Fibroblast of lung (primary cell): ENCODE measurements around the gene TPMT. TPM values are rescaled to one million over a fixed set of nuclear protein-coding genes. Genes with fewer than 3 reads are reported as not detected.

Experiments used
- DNase-seq, 2 donors: peaks; one replicate each; pipeline versions ENCODE4 v3.0.0 to v3.0.0-alpha.2; 2010; ENCODE audit warnings: low read depth in 2 of 2
- H2AFZ ChIP-seq: 2 replicates; pipeline ENCODE4 v1.5.1; 2012; ENCODE audit warnings: low read length, control low read depth, inconsistent platforms
- H3K27ac ChIP-seq: 2 replicates; pipeline ENCODE4 v1.5.1; 2011; ENCODE audit warnings: low read length, control low read depth; ENCODE audit not compliant: insufficient read depth
- H3K27me3 ChIP-seq: 2 replicates; pipeline ENCODE4 v1.5.1; 2011; ENCODE audit warnings: mild to moderate bottlenecking, low read length; ENCODE audit not compliant: control insufficient read depth, insufficient read depth
- H3K36me3 ChIP-seq: 2 replicates; pipeline ENCODE4 v1.5.1; 2011; ENCODE audit warnings: low read length; ENCODE audit not compliant: control insufficient read depth, insufficient read depth
- H3K4me1 ChIP-seq: 2 replicates; pipeline ENCODE4 v1.5.1; 2011; ENCODE audit warnings: low read length; ENCODE audit not compliant: control insufficient read depth, insufficient read depth; ENCODE audit errors: extremely low read depth
- H3K4me2 ChIP-seq: 2 replicates; pipeline ENCODE4 v1.5.1; 2011; ENCODE audit warnings: low read length, control low read depth; ENCODE audit not compliant: insufficient read depth; ENCODE audit errors: extremely low read depth
- H3K4me3 ChIP-seq, 4 experiments: fragments of 200-600 bp in 1 of 4; sonication (generic) in 1 of 4; replicated peaks in 1 of 4; 2 replicates each; pipeline ENCODE4 v1.5.1; 2011 to 2016; ENCODE audit warnings: low read length in 4 of 4, low read depth in 3 of 4, mild to moderate bottlenecking in 3 of 4, control low read depth in 2 of 4, inconsistent platforms in 1 of 4, mixed read lengths in 1 of 4; ENCODE audit not compliant: insufficient read depth in 1 of 4; ENCODE audit errors: control extremely low read depth in 1 of 4
- H3K79me2 ChIP-seq: 2 replicates; pipeline ENCODE4 v1.5.1; 2012; ENCODE audit warnings: mild to moderate bottlenecking, low read length, inconsistent platforms; ENCODE audit not compliant: control insufficient read depth, insufficient read depth
- H3K9ac ChIP-seq: 2 replicates; pipeline ENCODE4 v1.5.1; 2011; ENCODE audit warnings: mild to moderate bottlenecking, low read length, control low read depth; ENCODE audit not compliant: insufficient read depth
- H3K9me3 ChIP-seq: 2 replicates; pipeline ENCODE4 v1.5.1; 2012; ENCODE audit warnings: low read depth, low read length; ENCODE audit not compliant: control insufficient read depth, insufficient read depth
- H4K20me1 ChIP-seq: 2 replicates; pipeline ENCODE4 v1.5.1; 2011; ENCODE audit warnings: low read length; ENCODE audit not compliant: control insufficient read depth, insufficient read depth; ENCODE audit errors: extremely low read depth
- EZH2 ChIP-seq: IDR thresholded peaks from 2 replicates; pipeline ENCODE4 v1.5.1; 2012; ENCODE audit warnings: low read length, control low read depth, mild to moderate bottlenecking; ENCODE audit errors: missing control alignments
- polyA plus RNA-seq, 2 donors: library from polyadenylated mRNA; depleted of rRNA in 1 of 2; stranded (reverse) in 1 of 2; unstranded in 1 of 2; fragments of >200 nt; gene quantifications; 2 replicates each; pipeline ENCODE4 v1.2.1, GENCODE V29; 2011 to 2012; ENCODE audit warnings: missing spikeins in 1 of 2
- total RNA-seq: library from RNA; depleted of rRNA; stranded (reverse); fragments of >200 nt; gene quantifications from 2 replicates; pipeline ENCODE4 v1.2.1, GENCODE V29; 2014
- TF ChIP-seq, protein P1 (sequence below), 2 donors: IDR thresholded peaks in 1 of 2; conservative IDR thresholded peaks in 1 of 2; 1 replicate in 1 of 2; 2 replicates in 1 of 2; pipeline ENCODE4 v1.5.1; 2011 to 2012; ENCODE audit warnings: low read length in 2 of 2, control low read depth in 1 of 2, inconsistent platforms in 1 of 2, low read depth in 1 of 2, mild to moderate bottlenecking in 1 of 2

TPMT gene
- total and polyA plus RNA-seq, 2 donors (not counting 1 experiment from before 2014, with no cell fraction given), result 17.5 to 20.2 TPM

DNA sequence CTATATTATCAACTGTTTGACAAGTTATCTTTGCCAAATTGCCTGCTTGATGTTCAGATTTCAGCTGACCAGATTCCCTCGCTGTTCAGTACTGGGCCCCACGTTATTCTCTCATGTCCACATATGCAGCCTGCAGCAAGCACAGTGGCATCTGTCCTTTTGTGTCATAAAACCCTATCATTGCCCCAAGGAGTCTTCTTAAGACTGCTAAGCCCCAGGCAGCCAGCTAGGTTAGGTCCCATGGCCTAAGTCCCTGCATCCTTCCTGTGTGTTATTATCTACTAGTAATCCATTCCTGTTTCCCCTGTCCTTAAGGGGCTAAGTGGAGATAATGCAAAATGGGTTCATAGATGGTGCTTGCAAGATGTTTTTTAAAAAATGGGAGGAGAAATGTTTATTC, 7.5 kb upstream of the TPMT start:
- DNase-seq, result no peak
- Histone ChIP-seq H3K27ac (no peak overlapping the region), H3K79me2 (no peaks in the 10 kb centered on the region), H3K4me3 (no peak overlapping the region), H3K36me3 (no peaks in the 10 kb centered on the region), H3K27me3 (no peaks in the 10 kb centered on the region), H3K4me2 (no peak overlapping the region), H3K4me1 (no peaks in the 10 kb centered on the region), H2AFZ (no peak overlapping the region), H3K9me3 (no peaks in the 10 kb centered on the region), H4K20me1 (no peaks in the 10 kb centered on the region), H3K9ac (no peak overlapping the region)
- no peak for TF ChIP-seq EZH2
- TF ChIP-seq, protein P1, sequence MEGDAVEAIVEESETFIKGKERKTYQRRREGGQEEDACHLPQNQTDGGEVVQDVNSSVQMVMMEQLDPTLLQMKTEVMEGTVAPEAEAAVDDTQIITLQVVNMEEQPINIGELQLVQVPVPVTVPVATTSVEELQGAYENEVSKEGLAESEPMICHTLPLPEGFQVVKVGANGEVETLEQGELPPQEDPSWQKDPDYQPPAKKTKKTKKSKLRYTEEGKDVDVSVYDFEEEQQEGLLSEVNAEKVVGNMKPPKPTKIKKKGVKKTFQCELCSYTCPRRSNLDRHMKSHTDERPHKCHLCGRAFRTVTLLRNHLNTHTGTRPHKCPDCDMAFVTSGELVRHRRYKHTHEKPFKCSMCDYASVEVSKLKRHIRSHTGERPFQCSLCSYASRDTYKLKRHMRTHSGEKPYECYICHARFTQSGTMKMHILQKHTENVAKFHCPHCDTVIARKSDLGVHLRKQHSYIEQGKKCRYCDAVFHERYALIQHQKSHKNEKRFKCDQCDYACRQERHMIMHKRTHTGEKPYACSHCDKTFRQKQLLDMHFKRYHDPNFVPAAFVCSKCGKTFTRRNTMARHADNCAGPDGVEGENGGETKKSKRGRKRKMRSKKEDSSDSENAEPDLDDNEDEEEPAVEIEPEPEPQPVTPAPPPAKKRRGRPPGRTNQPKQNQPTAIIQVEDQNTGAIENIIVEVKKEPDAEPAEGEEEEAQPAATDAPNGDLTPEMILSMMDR (conservative IDR thresholded peaks at IDR 0.05 in 1 of 2, IDR thresholded peaks at IDR 0.05 in 1 of 2; ENCODE audit: low read depth in 1 of 2, low read length in 2 of 2), result no peak

DNA sequence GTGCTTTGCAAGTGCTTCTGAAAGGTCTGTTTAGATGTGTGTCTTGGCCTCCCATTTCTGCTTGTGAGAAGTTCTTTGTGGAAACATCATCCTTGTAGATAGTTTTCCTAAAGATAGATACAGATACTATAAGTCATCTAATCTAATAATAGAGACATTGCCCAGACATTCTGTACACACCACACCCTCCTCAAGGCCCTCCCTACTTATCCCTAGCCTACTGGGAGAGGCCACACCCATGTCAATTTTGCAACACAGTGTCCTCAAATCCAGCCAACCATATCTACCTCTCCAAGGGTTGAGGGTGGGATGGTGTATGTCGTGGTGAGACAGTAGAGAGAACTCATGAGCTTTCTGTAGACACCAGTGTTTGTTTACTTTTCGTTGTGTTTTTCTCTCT, 6.6 kb upstream of the TPMT start:
- Histone ChIP-seq H4K20me1 (no peaks in the 10 kb centered on the region), H3K36me3 (no peaks in the 10 kb centered on the region), H3K4me1 (no peaks in the 10 kb centered on the region), H3K9ac (no peak overlapping the region), H3K9me3 (no peaks in the 10 kb centered on the region), H3K79me2 (no peaks in the 10 kb centered on the region), H3K27me3 (no peaks in the 10 kb centered on the region), H3K4me3 (no peak overlapping the region), H3K4me2 (no peak overlapping the region), H3K27ac (no peak overlapping the region), H2AFZ (no peak overlapping the region)
- no peak for DNase-seq
- TF ChIP-seq, protein P1 (conservative IDR thresholded peaks at IDR 0.05 in 1 of 2, IDR thresholded peaks at IDR 0.05 in 1 of 2; ENCODE audit: low read depth in 1 of 2, low read length in 2 of 2), result no peak

DNA sequence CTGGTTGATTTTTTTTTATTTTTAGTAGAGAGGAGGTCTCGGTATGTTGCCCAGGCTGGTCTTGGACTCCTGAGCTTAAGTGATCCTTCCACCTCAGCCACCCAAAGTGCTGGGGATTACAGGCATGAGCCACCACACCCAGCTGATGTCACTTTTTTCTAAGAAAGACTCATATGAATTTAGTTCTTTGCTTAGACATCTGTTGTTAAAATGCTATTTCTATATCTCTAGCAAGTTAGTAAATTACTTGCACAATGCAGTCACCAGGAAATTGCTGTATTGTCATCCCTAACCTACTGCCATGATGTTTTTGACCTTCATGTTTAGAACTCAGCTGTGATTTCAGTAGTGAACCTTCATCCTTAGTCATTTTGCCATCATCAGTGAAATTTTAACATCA, 6.0 kb upstream of the TPMT start:
- H2AFZ ChIP-seq, result no peak overlapping the region
- H3K36me3 ChIP-seq, result no peaks in the 10 kb centered on the region
- no peak overlapping the region for H3K27ac ChIP-seq
- TF ChIP-seq, protein P1 (conservative IDR thresholded peaks at IDR 0.05 in 1 of 2, IDR thresholded peaks at IDR 0.05 in 1 of 2; ENCODE audit: low read depth in 1 of 2, low read length in 2 of 2), result no peak
- no peak for TF ChIP-seq EZH2
- no peaks in the 10 kb centered on the region for H3K27me3 ChIP-seq
- no peak overlapping the region for H3K4me3 ChIP-seq
- H3K9ac ChIP-seq, result no peak overlapping the region
- DNase-seq, result no peak
- H3K4me1 ChIP-seq, result no peaks in the 10 kb centered on the region
- no peaks in the 10 kb centered on the region for H3K9me3 ChIP-seq
- no peak overlapping the region for H3K4me2 ChIP-seq
- no peaks in the 10 kb centered on the region for H4K20me1 ChIP-seq
- no peaks in the 10 kb centered on the region for H3K79me2 ChIP-seq
